GM10248 (cell line): ENCODE measurements around the gene HEATR3.

Experiments used
- CTCF ChIA-PET: fragments of 300-600 bp; sonication (Branson Sonifier 250); formaldehyde crosslinking; extraction: SDS; loops from one replicate; lab custom pipeline; 2021; ENCODE audit warnings: antibody characterized with exemption; lab: Yijun Ruan, JAX
- POLR2A ChIA-PET: fragments of 350-650 bp; sonication (Branson Sonifier 250); formaldehyde crosslinking; extraction: SDS; loops from one replicate; lab custom pipeline; 2020; ENCODE audit warnings: antibody characterized with exemption; lab: Yijun Ruan, JAX
- DNase-seq: peaks from one replicate; pipeline ENCODE4 v3.0.0; 2012; ENCODE audit errors: extremely low spot score
- CTCF ChIP-seq: IDR thresholded peaks from 2 replicates; pipeline ENCODE4 v1.5.1; 2012; ENCODE audit warnings: mild to moderate bottlenecking, low read depth; ENCODE audit errors: extremely low read depth, missing control alignments, control extremely low read depth

The HEATR3 gene

GRCh38 chr16:50155925-50156324 is 90.2 kb downstream of the HEATR3 start:
- DNase-seq, result no peak
- ChIA-PET CTCF (interaction anchor here (0.8 to 1.7 kb wide), 6 partner anchors 16 to 510 kb away, joined by 3 to 9 read pairs (median 6); partner anchors contain the start of gene HEATR3), POLR2A (no interaction called here)
- no peak for TF ChIP-seq CTCF
